GM12872 (cell line): ENCODE measurements around the gene MAD2L2.

ENCODE experiments used
- TF ChIP-seq, protein P1 (sequence below): IDR thresholded peaks from 3 replicates; pipeline ENCODE4 v1.5.1; 2011; ENCODE audit warnings: low read depth, mild to moderate bottlenecking, low read length, moderate library complexity; ENCODE audit not compliant: insufficient read depth

The MAD2L2 gene

DNA sequence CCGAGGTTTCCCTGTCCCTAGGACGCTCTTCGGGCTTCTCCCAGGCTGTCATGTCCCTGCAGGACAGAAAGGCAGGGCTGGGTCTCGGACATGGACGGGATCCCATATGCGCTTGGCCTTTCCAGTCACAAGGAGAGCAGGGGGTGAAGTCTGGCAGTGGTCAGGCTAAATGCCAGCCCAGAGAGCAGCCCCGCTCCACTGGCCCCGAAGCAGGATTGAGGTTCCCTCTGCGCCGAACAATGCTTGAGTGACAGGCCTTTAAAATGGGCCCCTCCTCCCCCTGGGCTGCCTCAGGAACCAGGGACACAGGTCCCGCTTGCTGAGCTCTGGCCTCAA lies 23.2 kb upstream of the MAD2L2 start:
- TF ChIP-seq, protein P1, sequence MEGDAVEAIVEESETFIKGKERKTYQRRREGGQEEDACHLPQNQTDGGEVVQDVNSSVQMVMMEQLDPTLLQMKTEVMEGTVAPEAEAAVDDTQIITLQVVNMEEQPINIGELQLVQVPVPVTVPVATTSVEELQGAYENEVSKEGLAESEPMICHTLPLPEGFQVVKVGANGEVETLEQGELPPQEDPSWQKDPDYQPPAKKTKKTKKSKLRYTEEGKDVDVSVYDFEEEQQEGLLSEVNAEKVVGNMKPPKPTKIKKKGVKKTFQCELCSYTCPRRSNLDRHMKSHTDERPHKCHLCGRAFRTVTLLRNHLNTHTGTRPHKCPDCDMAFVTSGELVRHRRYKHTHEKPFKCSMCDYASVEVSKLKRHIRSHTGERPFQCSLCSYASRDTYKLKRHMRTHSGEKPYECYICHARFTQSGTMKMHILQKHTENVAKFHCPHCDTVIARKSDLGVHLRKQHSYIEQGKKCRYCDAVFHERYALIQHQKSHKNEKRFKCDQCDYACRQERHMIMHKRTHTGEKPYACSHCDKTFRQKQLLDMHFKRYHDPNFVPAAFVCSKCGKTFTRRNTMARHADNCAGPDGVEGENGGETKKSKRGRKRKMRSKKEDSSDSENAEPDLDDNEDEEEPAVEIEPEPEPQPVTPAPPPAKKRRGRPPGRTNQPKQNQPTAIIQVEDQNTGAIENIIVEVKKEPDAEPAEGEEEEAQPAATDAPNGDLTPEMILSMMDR: no peak

DNA sequence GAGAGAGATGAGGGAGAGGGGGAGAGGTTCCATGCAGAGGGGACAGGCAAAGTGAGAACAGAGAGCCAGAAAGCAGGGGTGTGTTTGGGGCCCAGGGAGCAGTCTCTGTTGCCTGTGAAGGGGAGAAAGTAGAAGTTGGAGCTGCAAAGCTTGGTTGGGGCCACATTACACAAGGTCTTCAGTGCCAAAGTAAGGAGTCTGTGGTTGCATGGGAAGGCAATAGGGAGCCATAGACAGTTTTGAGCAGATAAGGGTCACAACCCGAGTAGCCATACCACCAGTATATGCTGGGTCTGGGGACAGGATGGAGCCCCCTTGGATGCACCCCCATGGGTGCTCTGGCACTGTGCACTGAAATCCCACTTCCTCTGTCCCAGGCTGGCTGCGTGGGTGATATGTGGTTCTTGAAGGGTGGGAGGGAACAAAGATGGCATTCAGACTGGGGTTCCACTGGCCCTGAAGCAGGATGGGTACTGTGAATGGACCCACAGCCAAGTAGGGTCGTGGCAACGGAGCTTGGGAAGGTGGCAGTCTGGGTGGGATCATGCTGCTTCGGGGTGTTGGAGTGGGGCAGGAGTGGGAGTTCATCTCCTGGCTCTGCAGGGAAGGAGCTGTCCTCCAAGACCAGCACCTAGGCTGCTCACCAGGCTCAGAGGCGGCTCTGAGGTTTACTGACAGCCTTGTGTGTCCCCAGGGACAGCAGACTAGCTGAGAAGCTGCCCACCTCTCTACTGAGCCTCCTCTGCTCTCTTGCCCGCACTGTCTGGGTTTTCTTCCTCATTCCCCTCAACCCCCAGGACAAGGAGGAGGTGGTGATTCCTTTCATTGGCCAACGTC lies 22.6 kb upstream of the MAD2L2 start:
- TF ChIP-seq, protein P1: no peak

DNA sequence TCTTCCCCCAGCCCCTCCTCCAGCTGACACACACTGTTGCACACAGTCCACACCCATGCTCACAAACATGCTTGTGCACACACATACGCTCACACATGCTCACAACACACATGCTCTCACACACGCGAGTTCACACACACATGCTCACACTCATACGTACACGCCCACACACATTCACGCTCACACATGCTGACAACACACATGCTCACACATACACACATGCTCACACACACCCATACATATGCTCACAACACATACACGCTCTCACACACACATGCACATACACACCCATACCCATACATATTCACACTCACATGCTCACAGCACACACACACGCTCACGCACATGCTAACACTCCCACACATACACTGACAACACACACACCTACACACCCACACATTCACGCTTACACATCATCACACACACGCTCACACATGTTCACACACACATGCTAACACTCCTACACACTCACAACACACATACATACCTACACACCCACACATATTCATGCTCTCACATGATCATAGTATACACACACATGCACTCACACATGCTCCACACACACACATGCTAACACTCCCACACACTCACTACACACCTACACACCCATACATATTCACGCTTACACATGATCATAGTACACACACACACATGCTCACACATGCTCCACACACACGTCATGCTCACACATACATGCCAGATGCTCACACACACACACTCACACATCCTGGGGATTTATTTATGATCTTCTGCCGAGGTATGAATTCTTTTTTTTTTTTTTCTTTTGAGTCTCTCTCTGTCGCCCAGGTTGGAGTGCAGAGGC lies 21.2 kb upstream of the MAD2L2 start:
- TF ChIP-seq, protein P1: no peak

DNA sequence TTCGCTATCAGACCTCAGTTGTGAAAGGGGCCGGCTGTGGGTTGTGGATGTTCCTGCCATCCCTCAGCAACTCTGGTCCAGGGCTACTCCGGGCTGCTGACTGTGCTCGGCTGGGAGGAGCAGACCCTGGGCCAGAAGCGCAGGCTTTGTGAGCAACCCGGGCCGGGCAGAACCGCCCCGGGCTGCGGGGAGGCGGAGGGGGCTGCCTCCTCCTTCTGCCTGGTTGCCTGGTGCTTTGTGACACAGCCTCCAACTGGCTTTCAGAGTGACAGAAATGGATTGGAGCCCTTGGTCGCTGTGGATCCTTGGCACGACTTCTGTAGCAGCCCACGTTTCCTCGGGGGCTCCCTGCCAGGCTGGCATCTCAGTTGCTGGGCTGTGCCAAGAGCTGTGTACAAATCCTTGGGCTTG lies 20.6 kb upstream of the MAD2L2 start:
- TF ChIP-seq, protein P1: no peak

DNA sequence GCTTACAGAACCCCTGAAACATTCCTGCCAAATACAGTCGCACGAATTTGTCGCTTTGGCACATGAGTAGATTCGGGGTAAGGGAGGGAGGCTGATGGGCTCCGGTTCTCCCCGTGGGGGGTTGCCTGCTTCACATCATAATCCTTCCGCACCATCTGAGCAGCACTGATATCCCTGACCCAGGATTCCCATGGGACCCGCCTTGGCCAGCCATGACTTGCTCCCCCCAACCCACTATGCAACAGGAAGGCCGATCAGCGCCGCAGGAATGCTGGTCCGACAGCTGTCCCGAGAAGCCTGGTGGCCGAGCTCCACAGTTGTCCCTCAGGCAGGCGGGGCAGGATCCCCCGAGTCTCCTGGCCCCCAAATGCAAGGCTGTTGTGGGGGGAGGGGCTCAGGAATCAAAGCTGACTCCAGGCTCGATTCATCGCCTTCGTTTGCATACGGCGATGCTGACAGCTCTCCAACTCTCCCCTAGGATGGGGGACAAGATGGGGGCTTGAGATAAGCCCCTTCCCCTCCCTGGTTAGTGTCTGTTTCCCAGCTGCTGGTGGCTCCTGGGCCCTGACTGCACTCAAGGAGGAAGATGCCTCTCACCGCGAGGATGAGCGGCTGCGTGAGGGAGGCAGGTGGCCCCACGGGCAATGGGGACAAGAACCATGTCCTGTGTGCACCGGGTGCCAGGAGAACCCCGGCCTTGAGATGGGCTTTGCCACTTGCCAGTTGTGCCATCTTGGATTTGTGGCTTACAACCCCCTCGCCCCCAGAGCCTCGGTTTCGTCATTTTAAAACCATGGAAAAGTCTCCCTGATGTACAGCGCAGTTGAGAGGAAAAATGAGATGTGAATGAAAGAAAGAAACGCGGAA lies 19.9 kb upstream of the MAD2L2 start:
- TF ChIP-seq, protein P1: no peak

DNA sequence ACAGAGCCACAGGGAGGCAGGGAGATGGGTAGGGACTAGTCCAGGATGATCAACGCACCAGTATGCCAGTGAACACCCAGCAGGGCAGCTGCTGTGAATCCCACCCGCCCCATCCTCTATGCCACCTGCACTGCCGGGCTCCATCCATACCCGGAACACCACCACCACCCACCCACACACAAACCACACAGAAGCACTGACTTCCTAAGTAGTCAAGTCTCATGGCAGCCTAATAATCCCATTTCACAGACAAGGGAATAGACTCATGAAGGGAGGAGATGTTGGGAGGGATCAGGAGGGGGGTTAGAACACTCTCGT lies 16.9 kb upstream of the MAD2L2 start:
- TF ChIP-seq, protein P1: no peak
